K562 (cell line): Measurements from ENCODE around the gene CEP20. TPM values are rescaled to one million over a fixed set of nuclear protein-coding genes. Genes with fewer than 3 reads are reported as not detected.

Experiments used
- CAMTA2 ChIP-seq: fragments of 250-450 bp; sonication (Bioruptor Pico); conservative IDR thresholded peaks from 2 replicates; pipeline ENCODE4 v1.5.1; 2022
- DMBX1 ChIP-seq: fragments of 250-450 bp; sonication (Bioruptor Pico); IDR thresholded peaks from 2 replicates; pipeline ENCODE4 v1.8.0; 2022; ENCODE audit warnings: inconsistent platforms, mild to moderate bottlenecking, moderate library complexity, borderline replicate concordance
- ETV1 ChIP-seq: fragments of 450-650 bp; conservative IDR thresholded peaks from 2 replicates; pipeline ENCODE4 v1.6.1; 2016; ENCODE audit warnings: missing genetic modification characterization, control low read depth, low read depth, missing compliant biosample characterization
- ETV5 ChIP-seq: sonication (generic); formaldehyde crosslinking; IDR thresholded peaks from 2 replicates; pipeline ENCODE4 v1.4.0; 2020; ENCODE audit warnings: low read depth, mild to moderate bottlenecking, missing genetic modification reagents
- GABPB1 ChIP-seq: sonication (generic); formaldehyde crosslinking; IDR thresholded peaks from 2 replicates; pipeline ENCODE4 v1.8.0; 2022; ENCODE audit warnings: mild to moderate bottlenecking, missing genetic modification reagents
- KDM1A ChIP-seq, 2 experiments: fragments of 450-650 bp; IDR thresholded peaks; 2 replicates each; pipeline ENCODE4 v1.6.1; 2016; ENCODE audit warnings: mild to moderate bottlenecking in 2 of 2
- KLF1 ChIP-seq: fragments of 450-650 bp; IDR thresholded peaks from 2 replicates; pipeline ENCODE4 v1.6.1; 2016; ENCODE audit warnings: missing genetic modification characterization, missing compliant biosample characterization
- NCOA4 ChIP-seq: fragments of 450-650 bp; IDR thresholded peaks from 2 replicates; pipeline ENCODE4 v1.6.1; 2018; ENCODE audit warnings: mild to moderate bottlenecking; ENCODE audit not compliant: partially characterized antibody
- POLR2H ChIP-seq: IDR thresholded peaks from 2 replicates; pipeline ENCODE4 v1.6.1; 2016; ENCODE audit warnings: missing genetic modification characterization, low read depth, mild to moderate bottlenecking, control low read depth, missing compliant biosample characterization, moderate library complexity
- TAF7 ChIP-seq: fragments of 450-650 bp; IDR thresholded peaks from 2 replicates; pipeline ENCODE4 v1.6.1; 2016; ENCODE audit warnings: missing genetic modification characterization, missing compliant biosample characterization
- U2AF1 ChIP-seq: fragments of 200-400 bp; formaldehyde crosslinking; optimal IDR thresholded peaks from 2 replicates; pipeline ENCODE3; 2017; ENCODE audit warnings: mild to moderate bottlenecking, low read depth, low read length, moderate library complexity
- ZBED1 ChIP-seq: IDR thresholded peaks from 2 replicates; pipeline ENCODE4 v1.6.1; 2014
- ZNF197 ChIP-seq: fragments of 200-800 bp; sonication (Bioruptor generic); IDR thresholded peaks from 2 replicates; pipeline ENCODE4 v1.6.1; 2016; ENCODE audit warnings: low read depth, missing genetic modification characterization, missing compliant biosample characterization
- ZNF354B ChIP-seq: fragments of 250-450 bp; sonication (Bioruptor Pico); IDR thresholded peaks from 2 replicates; pipeline ENCODE4 v1.4.0; 2020
- ZNF41 ChIP-seq: fragments of 250-450 bp; sonication (Bioruptor Pico); conservative IDR thresholded peaks from 2 replicates; pipeline ENCODE4 v1.4.0; 2020; ENCODE audit warnings: mild to moderate bottlenecking
- polyA plus RNA-seq, 8 experiments: library from polyadenylated mRNA; depleted of rRNA in 4 of 8; stranded (reverse) in 5 of 8; unstranded in 3 of 8; fragments of >200 nt; fragmentation: Nextera tagmentation in 2 of 8; fragmentation: Illumina TruSeq in 1 of 8; extraction: Ambion mirVana in 2 of 8; extraction: Trizol in 1 of 8; gene quantifications; 2 replicates each; pipeline versions ENCODE4 v1.2.1 to v1.2.3, GENCODE V29; 2011 to 2014; ENCODE audit warnings: inconsistent platforms in 1 of 8, missing spikeins in 1 of 8
- total RNA-seq, 7 experiments: library from RNA; depleted of rRNA in 6 of 7; stranded (reverse); fragments of >200 nt in 6 of 7; fragmentation: Illumina TruSeq in 2 of 7; extraction: Trizol in 2 of 7; gene quantifications; 2 replicates each; pipeline versions ENCODE4 v1.2.1 to v1.2.3, GENCODE V29; 2011 to 2021; ENCODE audit warnings: low replicate concordance in 1 of 7
- TF ChIP-seq, protein P1 (sequence below): fragments of 450-650 bp; formaldehyde crosslinking; IDR thresholded peaks from 2 replicates; pipeline ENCODE4 v1.4.0; 2020; ENCODE audit warnings: mild to moderate bottlenecking, moderate library complexity
- TF ChIP-seq, protein P2 (sequence below): fragments of 250-450 bp; sonication (Bioruptor Pico); IDR thresholded peaks from 2 replicates; pipeline ENCODE4 v1.5.0; 2021; ENCODE audit warnings: mild to moderate bottlenecking, moderate library complexity
- TF ChIP-seq, protein P3 (sequence below): sonication (generic); formaldehyde crosslinking; IDR thresholded peaks from 2 replicates; pipeline ENCODE4 v1.8.1; 2023; ENCODE audit warnings: mild to moderate bottlenecking, missing genetic modification reagents
- TF ChIP-seq, protein P4 (sequence below), 2 experiments: fragments of 450-650 bp; conservative IDR thresholded peaks; 2 replicates each; pipeline ENCODE4 v1.6.1; 2017; ENCODE audit warnings: mild to moderate bottlenecking in 2 of 2, moderate library complexity in 2 of 2
- TF ChIP-seq, protein P5 (sequence below): sonication (generic); formaldehyde crosslinking; IDR thresholded peaks from 2 replicates; pipeline ENCODE4 v1.8.0; 2022; ENCODE audit warnings: mild to moderate bottlenecking, missing genetic modification reagents

Gene CEP20
- total and polyA plus RNA-seq, 9 of the 15 experiments (the other 6 are each of a cell fraction or from before 2014, with no cell fraction given), result 41.3 to 150 (median 104) TPM

DNA sequence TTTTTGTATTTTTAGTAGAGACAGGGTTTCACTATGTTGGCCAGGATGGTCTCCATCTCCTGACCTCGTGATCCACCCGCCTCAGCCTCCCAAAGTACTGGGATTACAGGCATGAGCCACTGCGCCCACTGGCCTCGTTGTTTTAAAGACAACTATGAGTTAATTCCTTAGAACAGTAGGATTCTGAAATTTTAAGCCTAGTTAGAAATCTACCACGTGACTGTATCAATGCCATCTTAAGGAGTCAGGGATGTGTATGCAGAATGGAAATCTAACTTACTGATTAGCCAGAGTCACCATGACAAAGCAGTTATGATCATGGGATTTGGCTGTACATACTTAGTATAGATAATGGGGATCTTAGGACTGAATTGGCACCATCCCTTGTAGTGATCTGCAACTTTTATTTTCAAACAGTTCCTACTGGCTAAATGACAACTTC lies 2.8 kb downstream of the CEP20 start (continued):
- TF ChIP-seq, protein P1, sequence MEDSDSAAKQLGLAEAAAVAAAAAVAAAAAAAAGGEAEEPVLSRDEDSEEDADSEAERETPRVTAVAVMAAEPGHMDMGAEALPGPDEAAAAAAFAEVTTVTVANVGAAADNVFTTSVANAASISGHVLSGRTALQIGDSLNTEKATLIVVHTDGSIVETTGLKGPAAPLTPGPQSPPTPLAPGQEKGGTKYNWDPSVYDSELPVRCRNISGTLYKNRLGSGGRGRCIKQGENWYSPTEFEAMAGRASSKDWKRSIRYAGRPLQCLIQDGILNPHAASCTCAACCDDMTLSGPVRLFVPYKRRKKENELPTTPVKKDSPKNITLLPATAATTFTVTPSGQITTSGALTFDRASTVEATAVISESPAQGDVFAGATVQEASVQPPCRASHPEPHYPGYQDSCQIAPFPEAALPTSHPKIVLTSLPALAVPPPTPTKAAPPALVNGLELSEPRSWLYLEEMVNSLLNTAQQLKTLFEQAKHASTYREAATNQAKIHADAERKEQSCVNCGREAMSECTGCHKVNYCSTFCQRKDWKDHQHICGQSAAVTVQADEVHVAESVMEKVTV (CRISPR knock-in tag), result no peak
- no peak for TF ChIP-seq U2AF1
- TF ChIP-seq ETV1 (tag), result no peak; the same call in 1 of the 2 replicates
- TF ChIP-seq ZNF197, result peak; percentile 17; the same call in 1 of the 2 replicates
- TF ChIP-seq GABPB1 (CRISPR knock-in tag), result no peak
- no peak for TF ChIP-seq ZBED1
- TF ChIP-seq NCOA4, result no peak
- TF ChIP-seq, protein P2, sequence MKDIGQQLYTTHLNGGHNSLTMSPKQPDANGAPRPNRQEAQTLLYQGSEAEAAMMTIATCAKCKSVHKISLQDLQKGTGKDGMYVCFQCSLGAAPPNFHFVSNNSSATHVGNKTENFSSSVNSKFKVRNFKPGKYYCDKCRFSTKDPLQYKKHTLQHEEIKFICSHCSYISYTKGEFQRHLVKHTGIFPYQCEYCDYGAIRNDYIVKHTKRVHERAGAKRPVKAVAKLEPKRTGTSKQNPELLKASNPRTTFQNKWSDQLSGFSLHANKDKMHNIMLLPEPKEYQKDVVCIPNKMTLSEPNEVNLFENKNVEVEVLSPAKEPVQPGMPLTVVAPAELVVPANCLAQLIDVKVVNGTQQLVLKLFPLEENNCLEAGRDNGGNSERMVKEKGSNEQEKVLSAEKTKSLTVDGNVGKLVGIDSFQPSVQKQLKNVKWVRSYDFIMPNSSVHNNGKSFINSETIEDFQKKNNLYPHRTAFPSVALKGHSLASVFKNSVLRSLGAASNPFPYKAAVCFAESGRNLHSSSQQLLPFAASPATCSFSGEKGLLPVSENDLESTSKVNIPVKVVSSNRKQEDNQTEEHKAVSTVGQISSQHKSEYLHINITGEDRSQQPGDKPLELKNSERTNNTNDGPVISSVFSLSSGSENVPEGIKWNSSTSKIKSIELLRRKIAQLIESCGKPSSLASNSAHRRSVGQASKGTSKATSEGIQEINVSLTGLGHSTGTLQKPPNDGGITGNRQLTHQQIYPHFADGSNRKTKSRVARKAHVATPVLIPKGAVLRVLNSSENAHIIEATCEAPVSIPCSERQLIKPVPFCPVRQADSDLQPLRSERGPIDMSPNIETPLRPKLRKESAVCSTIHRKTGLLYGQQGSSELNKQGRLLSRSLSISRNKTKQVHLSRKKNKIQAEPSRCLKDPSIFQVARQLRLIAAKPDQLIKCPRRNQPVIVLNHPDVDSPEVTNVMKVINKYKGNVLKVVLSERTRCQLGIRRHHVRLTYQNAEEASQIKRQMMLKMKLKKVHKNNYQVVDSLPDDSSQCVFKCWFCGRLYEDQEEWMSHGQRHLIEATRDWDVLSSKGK (CRISPR knock-in tag), result no peak
- TF ChIP-seq KDM1A (IDR thresholded peaks at IDR 0.05), result peak; percentile 28 to 59; a peak in 2 of 4 replicates
- no peak for TF ChIP-seq ZNF354B (CRISPR knock-in tag)
- TF ChIP-seq, protein P3, sequence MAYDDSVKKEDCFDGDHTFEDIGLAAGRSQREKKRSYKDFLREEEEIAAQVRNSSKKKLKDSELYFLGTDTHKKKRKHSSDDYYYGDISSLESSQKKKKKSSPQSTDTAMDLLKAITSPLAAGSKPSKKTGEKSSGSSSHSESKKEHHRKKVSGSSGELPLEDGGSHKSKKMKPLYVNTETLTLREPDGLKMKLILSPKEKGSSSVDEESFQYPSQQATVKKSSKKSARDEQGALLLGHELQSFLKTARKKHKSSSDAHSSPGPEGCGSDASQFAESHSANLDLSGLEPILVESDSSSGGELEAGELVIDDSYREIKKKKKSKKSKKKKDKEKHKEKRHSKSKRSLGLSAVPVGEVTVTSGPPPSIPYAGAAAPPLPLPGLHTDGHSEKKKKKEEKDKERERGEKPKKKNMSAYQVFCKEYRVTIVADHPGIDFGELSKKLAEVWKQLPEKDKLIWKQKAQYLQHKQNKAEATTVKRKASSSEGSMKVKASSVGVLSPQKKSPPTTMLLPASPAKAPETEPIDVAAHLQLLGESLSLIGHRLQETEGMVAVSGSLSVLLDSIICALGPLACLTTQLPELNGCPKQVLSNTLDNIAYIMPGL (CRISPR knock-in tag), result no peak
- peak; percentile 42 for TF ChIP-seq POLR2H (tag)
- TF ChIP-seq ZNF41 (CRISPR knock-in tag), result peak; percentile 67
- no peak for TF ChIP-seq CAMTA2 (CRISPR knock-in tag)
- TF ChIP-seq, protein P4, sequence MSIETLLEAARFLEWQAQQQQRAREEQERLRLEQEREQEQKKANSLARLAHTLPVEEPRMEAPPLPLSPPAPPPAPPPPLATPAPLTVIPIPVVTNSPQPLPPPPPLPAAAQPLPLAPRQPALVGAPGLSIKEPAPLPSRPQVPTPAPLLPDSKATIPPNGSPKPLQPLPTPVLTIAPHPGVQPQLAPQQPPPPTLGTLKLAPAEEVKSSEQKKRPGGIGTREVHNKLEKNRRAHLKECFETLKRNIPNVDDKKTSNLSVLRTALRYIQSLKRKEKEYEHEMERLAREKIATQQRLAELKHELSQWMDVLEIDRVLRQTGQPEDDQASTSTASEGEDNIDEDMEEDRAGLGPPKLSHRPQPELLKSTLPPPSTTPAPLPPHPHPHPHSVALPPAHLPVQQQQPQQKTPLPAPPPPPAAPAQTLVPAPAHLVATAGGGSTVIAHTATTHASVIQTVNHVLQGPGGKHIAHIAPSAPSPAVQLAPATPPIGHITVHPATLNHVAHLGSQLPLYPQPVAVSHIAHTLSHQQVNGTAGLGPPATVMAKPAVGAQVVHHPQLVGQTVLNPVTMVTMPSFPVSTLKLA (conservative IDR thresholded peaks at IDR 0.05), result peak; percentile 44 to 63; a peak in 2 of 4 replicates
- TF ChIP-seq DMBX1, result no peak
- TF ChIP-seq TAF7 (tag), result no peak
- TF ChIP-seq, protein P5, sequence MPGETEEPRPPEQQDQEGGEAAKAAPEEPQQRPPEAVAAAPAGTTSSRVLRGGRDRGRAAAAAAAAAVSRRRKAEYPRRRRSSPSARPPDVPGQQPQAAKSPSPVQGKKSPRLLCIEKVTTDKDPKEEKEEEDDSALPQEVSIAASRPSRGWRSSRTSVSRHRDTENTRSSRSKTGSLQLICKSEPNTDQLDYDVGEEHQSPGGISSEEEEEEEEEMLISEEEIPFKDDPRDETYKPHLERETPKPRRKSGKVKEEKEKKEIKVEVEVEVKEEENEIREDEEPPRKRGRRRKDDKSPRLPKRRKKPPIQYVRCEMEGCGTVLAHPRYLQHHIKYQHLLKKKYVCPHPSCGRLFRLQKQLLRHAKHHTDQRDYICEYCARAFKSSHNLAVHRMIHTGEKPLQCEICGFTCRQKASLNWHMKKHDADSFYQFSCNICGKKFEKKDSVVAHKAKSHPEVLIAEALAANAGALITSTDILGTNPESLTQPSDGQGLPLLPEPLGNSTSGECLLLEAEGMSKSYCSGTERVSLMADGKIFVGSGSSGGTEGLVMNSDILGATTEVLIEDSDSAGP (CRISPR knock-in tag), result no peak
- no peak for TF ChIP-seq KLF1 (tag)
- TF ChIP-seq ETV5 (CRISPR knock-in tag), result no peak
